H1 (cell line): ENCODE measurements around the gene POLR3A. TPM values are rescaled to one million over a fixed set of nuclear protein-coding genes. Genes with fewer than 3 reads are reported as not detected.

Source experiments
- EGR1 ChIP-seq: IDR thresholded peaks from 2 replicates; pipeline ENCODE4 v1.6.1; 2011; ENCODE audit warnings: low read depth, low read length, borderline replicate concordance
- JUN ChIP-seq: IDR thresholded peaks from 2 replicates; pipeline ENCODE4 v1.6.1; 2011; ENCODE audit warnings: low read depth, mild to moderate bottlenecking, improper control_type of control experiment, low read length
- POLR2A ChIP-seq, 2 experiments: IDR thresholded peaks; 1 replicate in 1 of 2; 2 replicates in 1 of 2; pipeline ENCODE4 v1.6.1; 2011; ENCODE audit warnings: low read depth in 2 of 2, low read length in 2 of 2, mild to moderate bottlenecking in 2 of 2; ENCODE audit errors: control extremely low read depth in 1 of 2
- RBBP5 ChIP-seq: IDR thresholded peaks from 2 replicates; pipeline ENCODE4 v1.7.1; 2012; ENCODE audit warnings: low read depth, mild to moderate bottlenecking, inconsistent platforms, low read length, moderate library complexity, borderline replicate concordance
- polyA plus RNA-seq, 7 experiments: library from polyadenylated mRNA; depleted of rRNA in 3 of 7; stranded (reverse) in 5 of 7; unstranded in 2 of 7; fragments of >200 nt in 5 of 7; fragments of 200-250 nt in 2 of 7; gene quantifications; 1 replicate in 5 of 7; 2 replicates in 1 of 7; 4 replicates in 1 of 7; pipeline versions ENCODE4 v1.2.1 to v1.2.3, GENCODE V29; 2011 to 2013; ENCODE audit warnings: missing spikeins in 2 of 7, mixed read lengths in 2 of 7
- total RNA-seq: library from RNA; stranded (reverse); fragmentation: NEBNext Ultra II Directional; extraction: Animal tissue kit (Norgen Biotek cat#: 25700); gene quantifications from 2 replicates; pipeline ENCODE4 v1.2.1, GENCODE V29; 2021
- TF ChIP-seq, protein P1 (sequence below): IDR thresholded peaks from 2 replicates; pipeline ENCODE4 v1.6.1; 2012; ENCODE audit warnings: inconsistent platforms

Gene POLR3A
- total and polyA plus RNA-seq, 2 of the 8 experiments (the other 6 are each of a cell fraction or from before 2014, with no cell fraction given) = 11.3 to 38.6 TPM

DNA sequence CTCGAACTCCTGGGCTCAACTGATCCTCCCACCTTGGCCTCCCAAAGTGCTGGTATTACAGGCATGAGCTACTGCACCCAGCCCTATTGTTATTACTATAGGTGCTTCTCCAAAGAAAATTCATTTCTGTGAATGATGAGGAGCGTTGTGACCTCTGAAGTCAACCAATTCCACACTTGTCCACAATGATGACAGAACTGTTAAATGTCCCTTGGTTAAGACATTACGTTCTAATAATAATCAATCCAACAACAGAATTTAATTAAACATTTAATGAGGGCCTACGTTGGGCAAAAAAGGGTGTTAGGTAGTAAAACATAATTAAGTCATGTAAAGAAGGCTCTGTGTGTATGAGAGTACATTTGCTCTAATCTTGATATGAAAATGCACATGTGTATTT lies 18.2 kb downstream of the POLR3A start (continued):
- TF ChIP-seq EGR1 (no peak), RBBP5 (no peak), JUN (no peak), POLR2A (IDR thresholded peaks at IDR 0.05; ENCODE audit: control extremely low read depth in 1 of 2, low read depth in 2 of 2, low read length in 2 of 2) (no peak)
- TF ChIP-seq, protein P1, sequence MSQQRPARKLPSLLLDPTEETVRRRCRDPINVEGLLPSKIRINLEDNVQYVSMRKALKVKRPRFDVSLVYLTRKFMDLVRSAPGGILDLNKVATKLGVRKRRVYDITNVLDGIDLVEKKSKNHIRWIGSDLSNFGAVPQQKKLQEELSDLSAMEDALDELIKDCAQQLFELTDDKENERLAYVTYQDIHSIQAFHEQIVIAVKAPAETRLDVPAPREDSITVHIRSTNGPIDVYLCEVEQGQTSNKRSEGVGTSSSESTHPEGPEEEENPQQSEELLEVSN = no peak
